HUES48 (cell line): ENCODE results near the gene IGFL1.
"Not testable (repeated sequence)": the region's sequence is repeated elsewhere in the genome, so short reads cannot be mapped to it uniquely, and the experiment has no call there.

Experiments
- H3K27ac ChIP-seq: one replicate; pipeline ENCODE4 v1.7.0; 2013; ENCODE audit warnings: low read depth, low read length, inconsistent platforms
- H3K27me3 ChIP-seq: 2 replicates; pipeline ENCODE4 v1.6.1; 2013; ENCODE audit warnings: mild to moderate bottlenecking, low read length; ENCODE audit not compliant: control insufficient read depth, insufficient read depth
- H3K36me3 ChIP-seq: 2 replicates; pipeline ENCODE4 v1.6.1; 2013; ENCODE audit warnings: low read length; ENCODE audit not compliant: control insufficient read depth, insufficient read depth
- H3K4me1 ChIP-seq: 2 replicates; pipeline ENCODE4 v1.6.1; 2013; ENCODE audit warnings: mild to moderate bottlenecking, low read length; ENCODE audit not compliant: control insufficient read depth, insufficient read depth
- H3K4me3 ChIP-seq: 2 replicates; pipeline ENCODE4 v1.5.1; 2013; ENCODE audit warnings: mild to moderate bottlenecking, low read depth, low read length
- H3K9ac ChIP-seq: 2 replicates; pipeline ENCODE4 v1.6.1; 2013; ENCODE audit warnings: mild to moderate bottlenecking, low read depth, low read length, moderate library complexity
- H3K9me3 ChIP-seq: 2 replicates; pipeline ENCODE4 v1.6.1; 2013; ENCODE audit warnings: low read length; ENCODE audit not compliant: control insufficient read depth, insufficient read depth

IGFL1 gene

DNA sequence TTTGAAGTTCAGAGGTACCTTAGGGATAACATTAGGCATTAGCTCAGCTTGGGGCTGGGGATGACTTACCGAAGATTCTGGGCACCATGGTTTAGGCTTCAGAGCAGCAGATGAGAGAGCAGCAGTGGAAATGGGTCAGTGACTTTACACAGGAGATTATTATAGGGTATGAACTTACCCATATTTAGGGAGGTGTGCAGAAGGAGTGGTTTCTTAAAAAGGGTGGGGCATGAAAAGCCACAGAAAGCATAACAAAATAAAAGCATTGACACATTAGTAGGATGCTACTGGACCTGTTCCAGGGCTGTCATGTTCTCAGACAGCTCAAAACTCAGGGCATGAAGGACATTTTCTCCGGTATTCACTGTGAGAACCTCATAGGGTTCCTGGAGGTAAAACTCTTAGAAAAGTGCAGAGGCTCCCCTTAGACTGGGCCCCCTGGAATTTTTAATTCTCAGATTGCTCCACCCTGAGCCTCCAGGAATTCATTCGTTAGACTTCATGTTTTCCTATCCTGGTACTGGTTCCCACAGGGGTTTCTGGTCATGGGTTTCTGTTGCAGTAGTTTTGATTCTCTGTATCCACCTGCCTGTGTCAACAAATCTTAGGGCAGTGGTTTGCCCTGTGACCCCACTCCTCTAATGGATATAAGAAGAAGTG, 20.7 kb downstream of the IGFL1 start:
- H3K9me3 ChIP-seq, result no peaks in the 10 kb centered on the region
- H3K4me3 ChIP-seq, result no peak overlapping the region
- no peaks in the 10 kb centered on the region; the same call in 1 of the 2 replicates for H3K27me3 ChIP-seq
- no peaks in the 10 kb centered on the region for H3K36me3 ChIP-seq
- H3K9ac ChIP-seq, result no peak overlapping the region
- no peak overlapping the region for H3K27ac ChIP-seq
- peaks cover 2% of the 10 kb centered on the region; the same call in 1 of the 2 replicates for H3K4me1 ChIP-seq

DNA sequence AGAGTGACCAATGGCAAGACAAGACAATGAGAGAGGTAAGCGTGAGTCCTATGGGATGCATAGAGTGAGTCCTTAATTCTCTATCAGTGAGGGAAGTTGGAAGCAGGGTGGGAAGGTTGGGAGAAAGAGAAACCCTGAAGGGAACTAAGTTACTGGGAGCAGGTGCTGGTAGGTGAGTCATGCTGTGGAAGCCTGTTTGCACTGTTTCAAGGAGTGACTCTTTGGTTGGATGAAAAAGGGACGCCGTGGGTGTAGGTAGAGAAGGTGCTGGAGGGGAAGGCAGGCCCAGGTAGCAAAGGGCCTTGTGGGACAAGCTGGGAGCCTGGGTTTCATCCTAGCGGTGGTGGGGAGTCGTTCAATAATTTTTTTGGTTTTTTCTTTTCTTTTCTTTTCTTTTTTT, 21.9 kb downstream of the IGFL1 start:
- Histone ChIP-seq H3K27ac (no peak overlapping the region), H3K9ac (no peak overlapping the region), H3K27me3 (no peaks in the 10 kb centered on the region; the same call in 1 of the 2 replicates), H3K36me3 (no peaks in the 10 kb centered on the region), H3K9me3 (no peaks in the 10 kb centered on the region), H3K4me3 (no peak overlapping the region), H3K4me1 (peaks cover 2% of the 10 kb centered on the region; the same call in 1 of the 2 replicates)

DNA sequence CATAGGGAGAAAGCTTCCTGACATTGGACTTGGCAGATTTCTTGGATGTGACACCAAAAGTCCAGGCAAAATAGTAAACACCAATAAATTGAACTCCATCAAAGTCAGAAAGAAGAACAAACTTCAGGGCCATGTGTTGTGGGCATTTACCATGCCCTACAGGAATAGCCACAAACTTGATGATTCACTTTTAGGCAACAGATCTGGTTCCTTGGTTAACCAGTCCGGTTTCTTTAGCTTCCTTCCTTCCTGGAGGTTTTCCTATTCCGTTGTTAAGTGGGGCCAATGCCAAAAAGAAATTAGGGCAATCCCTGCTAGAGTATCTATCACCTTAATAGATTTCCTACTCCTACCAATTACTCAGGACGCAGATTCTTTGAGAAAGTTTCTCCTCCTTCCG, 25.2 kb downstream of the IGFL1 start:
- H3K9me3 ChIP-seq, result no peaks in the 10 kb centered on the region
- H3K4me3 ChIP-seq, result no peak overlapping the region
- no peaks in the 10 kb centered on the region; the same call in 1 of the 2 replicates for H3K27me3 ChIP-seq
- no peaks in the 10 kb centered on the region for H3K36me3 ChIP-seq
- no peak overlapping the region for H3K9ac ChIP-seq
- no peaks in the 10 kb centered on the region for H3K4me1 ChIP-seq
- H3K27ac ChIP-seq, result no peak overlapping the region

DNA sequence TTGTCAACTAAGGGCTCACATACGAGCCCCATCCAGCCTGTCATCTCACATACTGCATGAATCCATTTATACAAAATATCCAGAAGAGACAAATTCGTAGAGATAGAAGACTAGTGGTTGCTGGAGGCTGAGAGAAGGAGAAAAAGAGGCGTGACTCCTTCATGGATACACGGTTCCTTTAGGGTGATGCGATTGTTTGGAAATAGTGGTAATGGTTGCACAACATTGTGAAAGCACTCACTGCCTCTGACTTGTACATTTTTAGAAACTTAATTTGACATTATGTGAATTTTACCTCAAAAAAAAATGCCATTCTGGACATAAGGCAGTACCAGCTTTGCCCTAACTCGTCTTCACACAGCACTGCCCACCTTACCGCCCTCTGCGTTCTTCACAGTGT, 27.3 kb downstream of the IGFL1 start:
- Histone ChIP-seq H3K4me3 (no peak overlapping the region), H3K36me3 (no peaks in the 10 kb centered on the region), H3K27me3 (no peaks in the 10 kb centered on the region; the same call in 1 of the 2 replicates), H3K27ac (no peak overlapping the region), H3K9me3 (no peaks in the 10 kb centered on the region), H3K9ac (no peak overlapping the region), H3K4me1 (no peaks in the 10 kb centered on the region)

DNA sequence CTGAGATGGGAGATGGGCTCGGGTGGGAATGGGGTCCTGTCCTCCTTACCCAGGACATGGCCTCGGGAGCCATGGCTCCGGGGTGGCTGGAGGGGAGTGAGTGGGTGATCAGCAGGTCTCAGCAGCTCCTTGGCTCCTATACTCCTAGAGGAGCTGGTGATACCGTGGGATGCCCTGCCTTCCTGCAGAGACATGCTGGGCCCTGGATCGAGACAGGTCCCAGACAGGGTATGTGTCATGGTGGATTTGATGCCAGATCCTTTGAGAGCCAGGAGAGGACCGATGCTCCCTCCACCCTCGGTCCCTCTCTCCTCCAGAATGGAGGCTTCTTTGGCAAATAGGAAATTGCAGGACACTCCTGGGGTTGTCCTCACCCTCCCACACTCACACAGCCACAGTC, 32.0 kb downstream of the IGFL1 start:
- H3K27me3 ChIP-seq, H3K4me1 ChIP-seq, H3K27ac ChIP-seq, H3K4me3 ChIP-seq, H3K9me3 ChIP-seq, H3K9ac ChIP-seq, H3K36me3 ChIP-seq: not testable (repeated sequence)

DNA sequence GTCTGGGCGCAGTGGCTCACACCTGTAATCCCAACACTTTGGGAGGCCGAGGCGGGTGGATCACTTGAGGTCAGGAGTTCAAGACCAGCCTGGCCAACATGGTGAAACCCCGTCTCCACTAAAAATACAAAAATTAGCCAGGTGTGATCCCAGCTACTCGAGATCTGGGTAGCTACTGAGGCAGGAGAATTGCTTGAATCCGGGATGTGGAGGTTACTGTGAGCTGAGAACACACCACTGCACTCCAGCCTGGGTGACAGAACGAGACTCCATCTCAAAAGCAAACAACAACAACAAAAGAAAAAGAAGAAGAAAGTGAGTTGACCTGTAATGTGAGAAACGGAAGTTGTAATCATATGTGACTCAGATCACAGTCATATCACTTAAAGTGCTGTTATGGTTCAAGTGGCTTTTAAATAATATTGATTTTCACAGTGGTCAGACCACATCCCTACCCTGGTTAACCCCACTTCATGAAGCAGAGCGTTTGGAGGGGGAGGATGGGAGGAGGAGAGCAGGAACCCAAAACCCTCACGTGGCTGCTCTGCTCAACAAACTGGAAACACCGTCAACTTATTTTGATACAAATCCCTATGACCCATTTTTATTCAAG, 33.2 kb downstream of the IGFL1 start:
- not testable (repeated sequence) for H3K27ac ChIP-seq, H3K27me3 ChIP-seq

DNA sequence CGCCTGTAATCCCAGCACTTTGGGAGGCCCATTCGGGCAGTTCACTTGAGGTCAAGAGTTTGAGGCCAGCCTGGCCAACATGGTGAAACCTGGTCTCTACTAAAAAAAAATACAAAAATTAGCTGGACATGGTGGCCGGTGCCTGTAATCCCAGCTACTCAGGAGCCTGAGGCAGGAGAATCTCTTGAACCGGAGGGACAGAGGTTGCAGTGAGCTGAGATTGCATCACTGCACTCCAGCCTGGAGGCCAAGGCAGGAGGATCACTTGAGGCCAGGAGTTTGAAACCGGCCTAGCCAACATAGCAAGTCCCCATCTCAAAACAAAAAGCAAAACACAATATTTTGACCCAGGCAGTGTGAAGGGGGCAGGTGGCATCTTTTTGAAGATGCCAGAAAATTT, 35.3 kb downstream of the IGFL1 start:
- H3K36me3 ChIP-seq, H3K27me3 ChIP-seq, H3K4me3 ChIP-seq, H3K9me3 ChIP-seq, H3K9ac ChIP-seq, H3K4me1 ChIP-seq, H3K27ac ChIP-seq: not testable (repeated sequence)

More for the DNA sequence above, 33.2 kb downstream of the IGFL1 start:
- not testable (repeated sequence) for H3K4me3 ChIP-seq, H3K4me1 ChIP-seq, H3K9ac ChIP-seq, H3K9me3 ChIP-seq, H3K36me3 ChIP-seq

DNA sequence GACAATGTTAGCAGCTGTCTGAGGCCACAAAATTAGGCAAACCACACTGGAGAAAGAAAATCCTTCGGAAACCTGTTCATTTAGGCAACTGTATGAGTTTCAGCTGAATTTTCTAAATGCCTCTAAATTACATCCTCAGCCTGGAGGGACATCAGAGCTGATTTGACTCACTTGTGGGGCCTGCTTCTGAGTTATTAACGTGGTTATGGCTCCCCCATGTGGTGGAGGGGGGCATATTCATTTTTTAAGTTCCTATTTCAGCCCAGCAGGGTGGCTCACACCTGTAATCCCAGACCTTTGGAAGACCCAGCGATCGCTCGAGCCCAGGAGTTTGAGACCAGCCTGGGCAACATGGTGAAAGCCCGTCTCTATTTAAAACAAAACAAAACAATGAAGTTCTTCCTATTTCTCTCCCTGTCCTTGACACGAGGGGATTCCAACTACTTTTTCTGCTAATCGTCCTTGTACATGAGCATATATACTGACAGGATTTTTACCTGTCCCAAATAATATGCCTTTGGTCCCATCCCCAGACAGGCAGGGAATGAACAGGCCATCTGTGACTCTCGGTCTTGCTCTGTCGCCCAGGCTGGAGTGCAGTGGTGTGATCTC, 35.8 kb downstream of the IGFL1 start:
- Histone ChIP-seq H3K27ac (no peak overlapping the region), H3K36me3 (no peaks in the 10 kb centered on the region), H3K4me3 (no peak overlapping the region), H3K9me3 (no peaks in the 10 kb centered on the region), H3K27me3 (no peaks in the 10 kb centered on the region), H3K4me1 (peaks cover 4% of the 10 kb centered on the region), H3K9ac (no peak overlapping the region)

DNA sequence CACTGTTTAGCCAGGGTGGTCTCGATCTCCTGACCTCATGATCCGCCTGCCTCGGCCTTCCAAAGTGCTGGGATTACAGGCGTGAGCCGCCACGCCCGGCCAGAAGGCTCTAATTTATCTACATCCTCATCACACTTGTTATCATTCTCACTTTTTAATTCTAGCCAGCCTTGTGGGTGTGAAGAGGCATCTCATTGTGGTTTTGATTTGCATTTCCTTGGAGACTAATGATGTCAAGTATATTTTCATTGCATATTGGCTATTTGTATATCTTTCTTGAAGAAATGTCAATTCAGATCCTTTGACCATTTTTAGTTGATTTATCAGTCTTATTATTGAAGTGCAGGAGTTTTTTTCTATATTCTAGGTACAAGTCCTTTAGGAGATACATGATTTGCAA, 39.6 kb downstream of the IGFL1 start:
- Histone ChIP-seq H3K9me3 (no peaks in the 10 kb centered on the region), H3K36me3 (no peaks in the 10 kb centered on the region), H3K4me1 (peaks cover 20% of the 10 kb centered on the region), H3K9ac (no peak overlapping the region), H3K4me3 (no peak overlapping the region), H3K27ac (no peak overlapping the region), H3K27me3 (no peaks in the 10 kb centered on the region)

DNA sequence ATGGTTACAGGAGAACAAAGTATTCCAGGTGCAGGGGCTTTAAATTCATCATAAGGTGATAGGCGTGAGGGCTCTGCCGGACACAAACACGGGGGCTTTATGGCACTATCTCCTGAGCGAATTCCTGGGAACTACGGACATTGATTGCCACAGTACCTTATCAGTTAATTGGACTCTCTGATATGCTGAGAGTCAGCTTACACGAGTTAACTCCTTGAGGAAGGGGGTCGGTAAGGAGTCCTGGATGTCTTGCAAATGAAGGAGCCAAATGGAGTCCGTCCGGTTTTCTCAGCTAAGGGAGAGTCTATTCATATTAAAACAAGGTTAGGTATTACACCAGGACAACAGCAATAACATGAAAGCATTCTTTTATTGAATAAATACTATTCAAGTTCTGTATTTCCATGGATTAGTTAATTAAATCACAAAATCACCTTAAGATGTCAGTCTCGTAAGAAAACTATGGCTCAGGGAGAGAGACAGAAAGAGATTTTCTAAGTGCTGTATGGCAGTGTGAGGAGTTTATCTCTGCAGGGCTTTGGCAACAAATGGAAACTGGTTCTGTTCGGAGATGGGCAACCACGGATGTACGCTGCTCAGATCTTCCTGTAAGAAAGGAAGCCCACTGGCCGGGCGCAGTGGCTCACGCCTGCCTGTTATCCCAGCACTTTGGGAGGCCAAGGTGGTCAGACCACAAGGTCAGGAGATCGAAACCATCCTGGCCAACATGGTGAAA, 41.1 kb downstream of the IGFL1 start:
- no peaks in the 10 kb centered on the region for H3K27me3 ChIP-seq
- H3K9ac ChIP-seq, result 0 out of 2 replicates have a peak overlapping the region, but pooled peaks have one; percentile 5
- no peaks in the 10 kb centered on the region for H3K36me3 ChIP-seq
- peak overlapping the region; percentile 38 for H3K4me3 ChIP-seq
- H3K27ac ChIP-seq, result peak overlapping the region; percentile 73
- peaks cover 20% of the 10 kb centered on the region for H3K4me1 ChIP-seq
- no peaks in the 10 kb centered on the region for H3K9me3 ChIP-seq
